DND-41 (cell line): ENCODE measurements around the gene CNEP1R1.

Source experiments
- ATAC-seq: fragments of 200-7000 bp; cut with Tn5 transposase; 3 replicates; pipeline ENCODE4 v1.9.1; 2021; ENCODE audit warnings: low read depth; ENCODE audit not compliant: insufficient read depth
- DNase-seq: peaks from one replicate; pipeline ENCODE4 v3.0.0-alpha.2; 2020
- H2AFZ ChIP-seq: 2 replicates; pipeline ENCODE4 v1.6.0; 2012; ENCODE audit warnings: low read depth, low read length
- H3K27ac ChIP-seq: 2 replicates; pipeline ENCODE4 v1.5.1; 2012; ENCODE audit warnings: low read length, inconsistent platforms
- H3K27me3 ChIP-seq: fragments of 200-600 bp; sonication (generic); 2 replicates; pipeline ENCODE4 v1.6.0; 2012; ENCODE audit warnings: low read length, mild to moderate bottlenecking, inconsistent platforms; ENCODE audit not compliant: insufficient read depth, poor library complexity
- H3K36me3 ChIP-seq: 2 replicates; pipeline ENCODE4 v1.5.1; 2012; ENCODE audit warnings: low read length, inconsistent platforms; ENCODE audit not compliant: insufficient read depth
- H3K4me1 ChIP-seq: 2 replicates; pipeline ENCODE4 v1.5.1; 2012; ENCODE audit warnings: mild to moderate bottlenecking, low read length; ENCODE audit not compliant: insufficient read depth
- H3K4me2 ChIP-seq: 2 replicates; pipeline ENCODE4 v1.6.0; 2012; ENCODE audit warnings: mild to moderate bottlenecking, moderate library complexity, low read length, inconsistent platforms; ENCODE audit not compliant: insufficient read depth
- H3K4me3 ChIP-seq, 2 experiments: fragments of 200-600 bp in 1 of 2; shearing (Covaris generic) in 1 of 2; 2 replicates each; pipeline ENCODE4 v1.5.1; 2012 to 2016; ENCODE audit warnings: inconsistent platforms in 2 of 2, low read length in 2 of 2, mild to moderate bottlenecking in 2 of 2, low read depth in 1 of 2, moderate library complexity in 1 of 2
- H3K79me2 ChIP-seq: 2 replicates; pipeline ENCODE4 v1.6.0; 2012; ENCODE audit warnings: low read length, inconsistent platforms; ENCODE audit not compliant: insufficient read depth
- H3K9ac ChIP-seq: 2 replicates; pipeline ENCODE4 v1.6.0; 2012; ENCODE audit warnings: low read depth, mild to moderate bottlenecking, inconsistent platforms, low read length, moderate library complexity
- H3K9me3 ChIP-seq: 2 replicates; pipeline ENCODE4 v1.5.1; 2012; ENCODE audit warnings: low read length, moderate library complexity, mild to moderate bottlenecking, inconsistent platforms; ENCODE audit not compliant: insufficient read depth, severe bottlenecking
- H4K20me1 ChIP-seq: 2 replicates; pipeline ENCODE4 v1.6.0; 2012; ENCODE audit warnings: low read length; ENCODE audit not compliant: insufficient read depth
- EZH2 ChIP-seq: IDR thresholded peaks from 3 replicates; pipeline ENCODE4 v1.6.1; 2012; ENCODE audit warnings: borderline replicate concordance, low read depth, mild to moderate bottlenecking, moderate library complexity, low read length, inconsistent platforms; ENCODE audit not compliant: severe bottlenecking
- TF ChIP-seq, protein P1 (sequence below): IDR thresholded peaks from 2 replicates; pipeline ENCODE4 v1.5.1; 2012; ENCODE audit warnings: borderline replicate concordance, low read length, moderate library complexity, mild to moderate bottlenecking; ENCODE audit not compliant: poor library complexity, severe bottlenecking; ENCODE audit errors: extremely low read depth

Gene CNEP1R1

GRCh38 chr16:50004239-50004638, 20.8 kb upstream of the CNEP1R1 start:
- Histone ChIP-seq H3K79me2 (no peaks in the 10 kb centered on the region), H2AFZ (no peak overlapping the region), H3K4me2 (no peak overlapping the region), H3K9ac (no peak overlapping the region), H4K20me1 (no peaks in the 10 kb centered on the region), H3K36me3 (no peaks in the 10 kb centered on the region), H3K4me3 (no peak overlapping the region), H3K9me3 (no peaks in the 10 kb centered on the region), H3K27me3 (no peaks in the 10 kb centered on the region), H3K4me1 (no peaks in the 10 kb centered on the region), H3K27ac (no peak overlapping the region)
- ATAC-seq (no peak), DNase-seq (no peak)
- TF ChIP-seq, protein P1, sequence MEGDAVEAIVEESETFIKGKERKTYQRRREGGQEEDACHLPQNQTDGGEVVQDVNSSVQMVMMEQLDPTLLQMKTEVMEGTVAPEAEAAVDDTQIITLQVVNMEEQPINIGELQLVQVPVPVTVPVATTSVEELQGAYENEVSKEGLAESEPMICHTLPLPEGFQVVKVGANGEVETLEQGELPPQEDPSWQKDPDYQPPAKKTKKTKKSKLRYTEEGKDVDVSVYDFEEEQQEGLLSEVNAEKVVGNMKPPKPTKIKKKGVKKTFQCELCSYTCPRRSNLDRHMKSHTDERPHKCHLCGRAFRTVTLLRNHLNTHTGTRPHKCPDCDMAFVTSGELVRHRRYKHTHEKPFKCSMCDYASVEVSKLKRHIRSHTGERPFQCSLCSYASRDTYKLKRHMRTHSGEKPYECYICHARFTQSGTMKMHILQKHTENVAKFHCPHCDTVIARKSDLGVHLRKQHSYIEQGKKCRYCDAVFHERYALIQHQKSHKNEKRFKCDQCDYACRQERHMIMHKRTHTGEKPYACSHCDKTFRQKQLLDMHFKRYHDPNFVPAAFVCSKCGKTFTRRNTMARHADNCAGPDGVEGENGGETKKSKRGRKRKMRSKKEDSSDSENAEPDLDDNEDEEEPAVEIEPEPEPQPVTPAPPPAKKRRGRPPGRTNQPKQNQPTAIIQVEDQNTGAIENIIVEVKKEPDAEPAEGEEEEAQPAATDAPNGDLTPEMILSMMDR, result no peak
- no peak for TF ChIP-seq EZH2

DNA sequence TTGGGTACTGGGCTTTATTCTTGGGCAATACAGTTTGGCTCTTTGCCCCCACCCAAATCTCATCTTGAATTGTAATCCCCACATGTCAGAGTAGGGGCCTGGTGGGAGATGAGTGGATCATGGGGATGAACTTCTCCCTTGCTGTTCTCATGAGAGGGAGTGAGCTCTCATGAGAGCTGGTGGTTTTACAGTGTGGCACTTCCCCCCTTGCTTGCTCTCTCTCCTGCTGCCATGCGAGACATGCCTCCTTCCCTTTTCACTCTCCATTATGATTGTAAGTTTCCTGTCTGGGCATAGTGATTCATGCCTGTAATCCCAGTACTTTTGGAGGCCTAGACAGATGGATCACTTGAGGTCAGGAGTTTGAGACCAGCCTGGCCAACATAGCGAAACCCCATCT, 18.1 kb upstream of the CNEP1R1 start:
- no peaks in the 10 kb centered on the region for H3K27me3 ChIP-seq
- H3K27ac ChIP-seq, result no peak overlapping the region
- H3K4me1 ChIP-seq, result no peaks in the 10 kb centered on the region
- H3K36me3 ChIP-seq, result no peaks in the 10 kb centered on the region
- H3K9ac ChIP-seq, result no peak overlapping the region
- no peaks in the 10 kb centered on the region for H4K20me1 ChIP-seq
- no peaks in the 10 kb centered on the region for H3K79me2 ChIP-seq
- TF ChIP-seq EZH2, result no peak
- TF ChIP-seq, protein P1, result no peak
- DNase-seq (no peak), ATAC-seq (no peak)
- no peak overlapping the region for H3K4me2 ChIP-seq
- H3K4me3 ChIP-seq, result no peak overlapping the region
- no peaks in the 10 kb centered on the region for H3K9me3 ChIP-seq
- H2AFZ ChIP-seq, result no peak overlapping the region

DNA sequence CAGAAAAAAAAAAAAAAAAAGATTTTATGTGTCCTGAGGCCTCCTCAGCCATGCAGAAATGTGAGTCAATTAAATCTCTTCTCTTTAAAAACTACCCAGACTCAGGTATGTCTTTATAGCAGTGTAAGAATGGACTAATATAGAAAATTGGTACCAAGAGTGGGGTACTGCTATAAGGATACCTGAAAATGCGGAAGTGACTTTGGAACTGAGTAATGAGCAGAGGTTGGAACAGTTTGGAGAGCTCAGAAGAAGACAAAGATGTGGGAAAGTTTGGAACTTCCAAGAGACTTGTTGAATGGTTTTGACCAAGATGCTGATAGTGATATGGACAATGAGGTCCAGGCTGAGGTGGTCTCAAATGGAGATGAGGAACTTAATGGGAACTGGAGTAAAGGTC, 17.3 kb upstream of the CNEP1R1 start:
- Histone ChIP-seq H3K27me3 (no peaks in the 10 kb centered on the region), H3K4me2 (no peak overlapping the region), H4K20me1 (no peaks in the 10 kb centered on the region), H3K4me3 (no peak overlapping the region), H3K9ac (no peak overlapping the region), H3K36me3 (no peaks in the 10 kb centered on the region), H3K4me1 (no peaks in the 10 kb centered on the region), H2AFZ (no peak overlapping the region), H3K79me2 (no peaks in the 10 kb centered on the region), H3K9me3 (no peaks in the 10 kb centered on the region), H3K27ac (no peak overlapping the region)
- no peak for TF ChIP-seq EZH2
- TF ChIP-seq, protein P1, result no peak
- no peak for ATAC-seq
- no peak for DNase-seq

- ATAC-seq, result no peak
- no peak overlapping the region for H3K4me2 ChIP-seq
- DNase-seq, result no peak
- no peak for TF ChIP-seq EZH2
- TF ChIP-seq, protein P1, result no peak
- no peaks in the 10 kb centered on the region for H3K36me3 ChIP-seq
- no peak overlapping the region for H3K9ac ChIP-seq
- H3K27ac ChIP-seq, result no peak overlapping the region
- no peaks in the 10 kb centered on the region for H4K20me1 ChIP-seq
- no peaks in the 10 kb centered on the region for H3K4me1 ChIP-seq
- H3K4me3 ChIP-seq, result no peak overlapping the region
- no peaks in the 10 kb centered on the region for H3K9me3 ChIP-seq
- H3K79me2 ChIP-seq, result no peaks in the 10 kb centered on the region
- no peak overlapping the region for H2AFZ ChIP-seq
- H3K27me3 ChIP-seq, result no peaks in the 10 kb centered on the region
Measured at GRCh38 chr16:50010212-50010611, 14.8 kb upstream of the CNEP1R1 start.
